GM19240 (cell line): ENCODE measurements around the gene TMEM235.

Experiments
- DNase-seq: peaks from one replicate; pipeline ENCODE4 v3.0.0; 2011; ENCODE audit warnings: low spot score; ENCODE audit not compliant: insufficient read length

The TMEM235 gene

DNA sequence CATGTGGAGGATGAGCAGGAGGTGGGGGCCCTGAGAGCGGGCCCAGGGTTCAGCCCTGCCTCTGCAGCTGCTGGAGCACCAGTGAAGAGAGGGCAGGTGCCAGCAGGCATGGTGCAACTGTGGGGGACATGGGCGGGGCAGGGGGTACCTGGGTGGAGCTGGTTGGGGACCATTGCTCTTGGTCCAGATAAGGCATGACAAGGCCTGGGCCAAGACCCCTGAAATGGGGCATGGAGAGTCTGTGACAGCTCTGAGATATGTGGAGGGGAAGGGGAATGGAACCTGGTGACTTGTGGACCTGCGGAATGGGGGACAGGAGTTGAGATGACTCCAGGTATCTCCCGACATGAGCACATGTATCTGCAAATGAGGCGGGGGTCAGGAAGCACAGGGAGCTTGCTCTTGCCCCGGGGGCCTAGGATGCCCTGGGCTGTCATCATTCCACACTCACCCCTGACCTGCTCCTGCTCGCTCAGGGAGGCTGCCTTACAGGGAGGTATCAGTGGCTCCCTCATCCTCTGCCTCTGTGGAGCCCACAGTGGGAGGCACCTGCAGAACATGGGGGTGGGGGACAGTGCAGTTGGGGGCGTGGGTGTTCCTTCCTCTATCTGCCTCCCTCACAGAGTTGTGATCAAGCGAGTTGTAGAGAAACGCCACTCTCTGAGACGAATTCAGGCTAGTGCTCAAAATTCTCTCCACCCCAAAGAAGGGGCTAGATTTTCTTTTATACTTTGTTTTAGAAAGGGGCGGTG is 40.2 kb downstream of the TMEM235 start:
- DNase-seq, result no peak

GRCh38 chr17:78272181-78272913 is 40.9 kb downstream of the TMEM235 start:
- DNase-seq, result no peak

DNA sequence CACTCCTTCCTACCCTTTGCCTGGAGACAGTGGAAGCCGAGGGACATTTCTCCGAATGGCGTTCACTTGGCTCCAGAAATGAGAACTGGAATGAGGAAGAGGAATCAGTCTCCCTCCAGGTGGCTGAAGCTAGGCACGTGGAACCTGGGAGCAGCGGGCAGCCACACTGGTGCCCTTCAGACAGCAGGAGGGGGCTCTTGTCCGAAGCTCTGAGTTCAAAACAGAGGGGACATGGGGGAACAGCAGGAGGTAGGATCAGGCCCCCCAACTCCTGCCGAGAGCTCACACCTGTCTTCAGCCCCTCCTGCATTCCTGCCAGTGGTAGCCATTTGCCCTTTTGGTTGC is 41.5 kb downstream of the TMEM235 start:
- no peak for DNase-seq

- no peak for DNase-seq
Observed at GRCh38 chr17:78273813-78274212, 42.4 kb downstream of the TMEM235 start.

DNA sequence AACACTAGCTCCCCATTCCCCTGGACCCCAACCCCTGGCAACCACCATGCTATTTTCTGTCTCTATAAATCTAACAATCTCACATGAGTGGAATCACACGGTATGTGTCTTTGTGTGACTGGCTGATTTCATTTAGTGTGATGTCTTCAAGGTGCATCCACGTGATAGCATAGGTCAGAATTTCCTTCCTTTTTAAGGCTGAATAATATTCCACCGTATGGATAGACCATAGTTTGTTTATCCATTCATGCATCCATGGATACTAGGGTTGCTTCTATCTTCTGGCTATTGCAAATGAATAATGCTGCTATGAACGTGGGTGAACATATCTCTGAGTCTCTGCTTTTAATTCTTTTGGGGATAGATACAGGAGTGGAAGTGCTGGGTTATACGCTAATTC is 43.9 kb downstream of the TMEM235 start:
- DNase-seq, result no peak

- DNase-seq, result peak; percentile 59
Observed at GRCh38 chr17:78276098-78276887, 44.9 kb downstream of the TMEM235 start.

GRCh38 chr17:78278139-78278741 is 46.8 kb downstream of the TMEM235 start:
- no peak for DNase-seq

DNA sequence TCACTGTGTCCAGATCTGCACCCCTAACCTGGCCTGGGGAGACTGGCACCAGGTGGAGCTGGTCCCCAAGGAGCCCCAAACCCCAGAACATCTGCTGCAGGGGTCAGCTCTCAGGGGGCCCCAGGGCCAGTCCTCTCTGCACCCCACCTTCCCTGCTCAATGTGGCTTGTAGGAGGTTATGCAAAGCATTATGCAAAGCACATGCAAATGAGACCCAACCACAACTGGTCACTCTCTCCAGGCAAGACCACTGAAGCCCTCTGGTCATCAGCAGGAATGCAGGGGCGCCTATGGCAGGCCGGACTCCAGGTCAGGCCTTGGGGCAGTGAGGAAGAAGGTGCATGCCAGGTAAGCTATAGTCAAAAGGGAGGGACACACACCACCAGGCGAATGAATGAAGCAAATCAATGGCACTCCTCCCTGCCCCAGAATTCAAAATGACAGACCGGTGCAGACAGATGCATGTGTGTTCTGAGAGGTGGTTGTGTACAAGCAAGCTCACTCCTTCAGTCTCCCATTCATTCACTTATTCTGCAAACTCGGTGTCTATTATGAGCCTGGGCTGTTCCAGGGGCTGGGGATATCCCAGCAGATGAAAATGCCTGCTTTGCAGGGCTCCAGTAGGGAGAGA is 48.0 kb downstream of the TMEM235 start:
- DNase-seq, result no peak

- DNase-seq, result no peak
Observed at GRCh38 chr17:78281249-78281845, 49.9 kb downstream of the TMEM235 start.

DNA sequence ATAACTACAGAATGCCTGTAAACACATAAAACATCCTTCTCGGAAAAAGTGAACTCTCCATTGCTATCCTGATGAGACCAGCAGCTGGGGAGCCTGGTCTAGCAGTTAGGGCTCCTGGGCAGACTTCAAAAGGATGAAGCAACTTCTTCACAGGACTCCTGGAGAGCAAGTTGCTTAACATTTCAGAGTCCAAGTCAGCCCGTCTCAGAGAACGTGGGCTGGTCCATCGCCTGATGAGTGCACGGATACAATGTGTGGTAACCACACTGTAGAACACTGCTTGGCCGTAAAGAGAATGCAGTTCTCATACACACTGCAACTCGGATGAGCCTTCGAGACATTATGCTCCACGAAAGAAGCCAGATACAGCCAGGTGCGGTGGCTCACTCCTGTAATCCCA is 52.7 kb downstream of the TMEM235 start:
- no peak for DNase-seq

DNA sequence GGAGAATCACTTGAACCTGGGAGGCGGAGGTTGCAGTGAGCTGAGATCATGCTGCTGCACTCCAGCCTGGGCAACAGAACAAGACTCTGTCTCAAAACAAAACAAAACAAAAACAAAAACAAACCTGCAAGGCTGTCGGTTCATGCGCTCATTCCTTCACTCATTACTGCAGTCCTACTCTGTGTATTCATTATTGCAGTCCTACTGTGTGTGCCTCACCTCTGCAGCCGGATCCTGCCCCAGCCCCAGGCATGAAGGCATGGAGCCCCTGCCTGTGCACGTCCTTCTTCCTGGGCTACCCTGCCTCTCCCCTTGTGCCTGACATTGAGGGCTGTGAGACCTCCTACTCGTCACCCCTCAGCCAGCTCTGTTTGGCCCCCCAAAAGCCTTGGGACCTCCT is 57.6 kb downstream of the TMEM235 start:
- no peak for DNase-seq

DNA sequence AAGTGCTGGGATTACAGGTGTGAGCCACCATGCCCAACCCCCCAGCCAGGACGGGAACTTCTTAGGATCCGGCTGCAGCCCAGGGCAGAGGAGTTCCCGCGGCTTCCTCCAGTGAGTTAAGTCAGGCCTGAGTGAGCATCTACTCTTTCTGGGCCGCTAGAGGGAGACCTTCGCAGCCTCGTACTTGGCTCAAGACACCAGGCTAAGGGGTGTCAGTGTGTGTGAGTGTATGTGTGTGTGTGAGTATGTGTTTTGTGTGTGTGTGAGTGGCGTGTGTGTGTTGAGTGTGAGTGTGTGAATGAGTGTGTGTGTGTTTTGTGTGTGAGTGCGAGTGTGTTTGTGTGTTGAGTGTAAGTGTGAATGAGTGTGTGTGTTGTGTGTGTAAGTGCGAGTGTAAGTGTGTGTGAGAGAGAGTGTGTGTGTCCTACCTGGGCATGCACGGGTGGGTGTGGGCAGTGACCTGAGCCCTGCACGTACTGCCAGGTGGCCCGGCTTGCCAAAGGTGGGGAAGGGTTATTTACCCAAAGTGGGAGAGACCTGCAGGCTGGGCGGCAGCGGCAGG is 58.5 kb downstream of the TMEM235 start:
- peak; percentile 58 for DNase-seq
